HCT116 (cell line): Measurements from ENCODE around the gene ZNF618. TPM values are rescaled to one million over a fixed set of nuclear protein-coding genes. Genes with fewer than 3 reads are reported as not detected.

Experiments used
- ATAC-seq: fragments of 200-7000 bp; cut with Tn5 transposase; 2 replicates; pipeline ENCODE4 v1.9.1; 2020; ENCODE audit warnings: mild to moderate bottlenecking, moderate library complexity
- BruUV-seq: library from RNA; stranded (reverse); fragments of 400-500 nt; replicated peaks from 2 replicates; lab custom pipeline; 2021; lab: Mats Ljungman, UMichigan
- CTCF ChIA-PET: fragments of 300-600 bp; sonication (Branson Sonifier 250); formaldehyde crosslinking; loops from one replicate; lab custom pipeline; 2021; ENCODE audit warnings: antibody characterized with exemption; lab: Charles Lee
- POLR2A ChIA-PET: fragments of 300-600, 350-600 bp; sonication (Branson Sonifier 250); formaldehyde crosslinking; loops from one replicate; lab custom pipeline; 2021; ENCODE audit warnings: antibody characterized with exemption; lab: Charles Lee
- RAD21 ChIA-PET, 2 experiments: fragments of 300-600 bp; sonication (Branson Sonifier 250); formaldehyde crosslinking; loops; one replicate each; lab custom pipeline; 2023; ENCODE audit warnings: low total read pairs in 2 of 2; ENCODE audit not compliant: uncharacterized antibody in 2 of 2, unreplicated experiment in 2 of 2, low non-redundant PET in 1 of 2; lab: Charles Lee
- DNase-seq: peaks from one replicate; pipeline ENCODE4 v3.0.0-alpha.2; 2010; ENCODE audit warnings: low read depth, low spot score
- H2AFZ ChIP-seq: fragments of 200-600 bp; shearing (Covaris generic), sonication (generic); 2 replicates; pipeline ENCODE4 v1.6.1; 2017; ENCODE audit warnings: low read depth, mixed run types, mixed read lengths, antibody characterized with exemption, low read length; ENCODE audit not compliant: poor library complexity, severe bottlenecking
- H3K27ac ChIP-seq: 2 replicates; pipeline ENCODE4 v1.5.1; 2012; ENCODE audit warnings: low read depth, low read length
- H3K27me3 ChIP-seq: fragments of 200-600 bp; sonication (generic); 2 replicates; pipeline ENCODE4 v1.6.1; 2016; ENCODE audit warnings: mixed run types, low read length, mixed read lengths; ENCODE audit not compliant: insufficient read depth
- H3K36me3 ChIP-seq, 2 experiments: fragments of 200-500 bp in 1 of 2; fragments of 200-600 bp in 1 of 2; sonication (Bioruptor generic) in 1 of 2; sonication (generic) in 1 of 2; 2 replicates each; pipeline versions ENCODE4 v1.5.1 to v1.6.1; 2014 to 2016; ENCODE audit warnings: low read length in 2 of 2, inconsistent platforms in 1 of 2, mixed read lengths in 1 of 2, mixed run types in 1 of 2; ENCODE audit not compliant: insufficient read depth in 2 of 2, control insufficient read depth in 1 of 2
- H3K4me1 ChIP-seq, 2 experiments: fragments of 200-600 bp in 1 of 2; sonication (generic) in 1 of 2; 2 replicates each; pipeline versions ENCODE4 v1.5.1 to v1.6.1; 2012 to 2017; ENCODE audit warnings: low read length in 2 of 2, inconsistent platforms in 1 of 2, mild to moderate bottlenecking in 1 of 2, mixed read lengths in 1 of 2, mixed run types in 1 of 2, moderate library complexity in 1 of 2; ENCODE audit not compliant: insufficient read depth in 2 of 2, control insufficient read depth in 1 of 2
- H3K4me2 ChIP-seq: fragments of 200-600 bp; sonication (generic); 2 replicates; pipeline ENCODE4 v1.6.1; 2017; ENCODE audit warnings: mixed run types, low read length, mixed read lengths
- H3K4me3 ChIP-seq, 2 experiments: fragments of 200-600 bp in 1 of 2; sonication (generic) in 1 of 2; replicated peaks in 1 of 2; 2 replicates each; pipeline ENCODE4 v1.5.1; 2011 to 2016; ENCODE audit warnings: low read length in 2 of 2, control low read depth in 1 of 2, low read depth in 1 of 2, mild to moderate bottlenecking in 1 of 2, mixed read lengths in 1 of 2, mixed run types in 1 of 2
- H3K79me2 ChIP-seq: fragments of 200-600 bp; sonication (generic); 2 replicates; pipeline ENCODE4 v1.6.1; 2017; ENCODE audit warnings: mild to moderate bottlenecking, mixed run types, low read length, moderate library complexity, mixed read lengths; ENCODE audit not compliant: insufficient read depth
- H3K9ac ChIP-seq: fragments of 200-600 bp; sonication (generic); 2 replicates; pipeline ENCODE4 v1.6.1; 2016; ENCODE audit warnings: low read length, mixed read lengths
- H3K9me2 ChIP-seq: fragments of 200-600 bp; sonication (generic), shearing (Covaris generic); 2 replicates; pipeline ENCODE4 v1.6.1; 2017; ENCODE audit warnings: mixed run types, mild to moderate bottlenecking, moderate library complexity; ENCODE audit not compliant: insufficient read depth
- H3K9me3 ChIP-seq, 2 experiments: fragments of 200-500 bp in 1 of 2; fragments of 200-600 bp in 1 of 2; sonication (Bioruptor generic) in 1 of 2; sonication (generic) in 1 of 2; 2 replicates each; pipeline ENCODE4 v1.6.1; 2014 to 2017; ENCODE audit warnings: low read length in 2 of 2, mixed read lengths in 2 of 2, inconsistent platforms in 1 of 2, low read depth in 1 of 2, mild to moderate bottlenecking in 1 of 2, mixed run types in 1 of 2, moderate library complexity in 1 of 2; ENCODE audit not compliant: control insufficient read depth in 1 of 2, insufficient read depth in 1 of 2
- H4K20me1 ChIP-seq: fragments of 200-600 bp; sonication (generic), shearing (Covaris generic); 2 replicates; pipeline ENCODE4 v1.6.1; 2017; ENCODE audit warnings: mixed run types, mild to moderate bottlenecking, moderate library complexity; ENCODE audit not compliant: insufficient read depth
- ELF1 ChIP-seq: IDR thresholded peaks from 2 replicates; pipeline ENCODE4 v1.6.1; 2012; ENCODE audit warnings: low read depth, borderline replicate concordance
- FOSL1 ChIP-seq: IDR thresholded peaks from 2 replicates; pipeline ENCODE4 v1.6.1; 2012; ENCODE audit warnings: low read depth
- SIN3A ChIP-seq: IDR thresholded peaks from 2 replicates; pipeline ENCODE4 v1.6.1; 2012; ENCODE audit warnings: low read depth
- YY1 ChIP-seq: IDR thresholded peaks from 2 replicates; pipeline ENCODE4 v1.6.1; 2011; ENCODE audit warnings: low read length, low read depth, moderate library complexity, mild to moderate bottlenecking; ENCODE audit not compliant: insufficient replicate concordance; ENCODE audit errors: extremely low read depth
- ZNF274 ChIP-seq: fragments of 200-500 bp; sonication (Bioruptor generic); IDR thresholded peaks from 2 replicates; pipeline ENCODE4 v1.6.1; 2014; ENCODE audit warnings: mild to moderate bottlenecking, low read depth, low read length, inconsistent platforms
- intact Hi-C: fragments of 100-400 bp; cut with micrococcal nuclease; formaldehyde crosslinking; loops from 2 replicates; pipeline ENCODE4 v1.10.0; 2022
- total RNA-seq: library from RNA; stranded (reverse); gene quantifications from one replicate; pipeline ENCODE4 v1.2.1, GENCODE V29; 2021; ENCODE audit not compliant: unreplicated experiment
- TF ChIP-seq, protein P1 (sequence below): IDR thresholded peaks from 2 replicates; pipeline ENCODE4 v1.6.1; 2012
- TF ChIP-seq, protein P2 (sequence below): IDR thresholded peaks from 2 replicates; pipeline ENCODE4 v1.6.1; 2011; ENCODE audit warnings: mild to moderate bottlenecking, low read length, moderate library complexity; ENCODE audit not compliant: insufficient replicate concordance; ENCODE audit errors: extremely low read depth

The ZNF618 gene
- total RNA-seq, 1 experiment from 2014 or later: 13.5 TPM

DNA sequence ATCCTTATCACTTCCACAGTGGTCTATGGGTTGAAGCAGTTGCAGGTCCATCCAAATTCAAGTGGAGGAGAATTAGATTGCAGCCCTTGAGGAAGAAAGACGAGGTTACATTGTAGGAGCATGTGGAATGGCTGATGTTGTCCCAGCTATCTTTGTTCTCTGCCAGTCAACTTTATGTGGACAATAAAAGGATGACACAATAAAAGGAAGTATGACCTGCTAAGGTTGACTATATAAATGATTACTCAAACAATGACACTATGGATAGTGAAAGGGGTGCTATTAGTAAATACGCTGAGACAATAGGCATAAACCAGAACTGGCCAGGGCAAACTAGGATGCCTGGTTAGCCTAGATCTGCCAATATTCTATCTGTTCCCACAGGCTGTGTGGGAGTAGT, 12.8 kb upstream of the ZNF618 start:
- ATAC-seq: no peak
- RAD21 ChIA-PET: no interaction called here
- intact Hi-C loops: no loop called here
- Histone ChIP-seq H3K9me3 (no peaks in the 10 kb centered on the region), H3K9me2 (no peaks in the 10 kb centered on the region; the same call in 1 of the 2 replicates), H2AFZ (no peak overlapping the region), H3K27me3 (no peaks in the 10 kb centered on the region), H3K4me1 (no peaks in the 10 kb centered on the region), H3K9ac (no peak overlapping the region), H3K4me2 (no peak overlapping the region), H4K20me1 (no peaks in the 10 kb centered on the region), H3K36me3 (no peaks in the 10 kb centered on the region)
- CTCF ChIA-PET: no interaction called here
- no TSS peak for BruUV-seq
- TF ChIP-seq YY1 (no peak), ZNF274 (no peak), ELF1 (no peak)
- TF ChIP-seq, protein P1, sequence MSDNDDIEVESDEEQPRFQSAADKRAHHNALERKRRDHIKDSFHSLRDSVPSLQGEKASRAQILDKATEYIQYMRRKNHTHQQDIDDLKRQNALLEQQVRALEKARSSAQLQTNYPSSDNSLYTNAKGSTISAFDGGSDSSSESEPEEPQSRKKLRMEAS: no peak
- TF ChIP-seq, all 23 proteins: peak for 0
- no peak overlapping the region for H3K27ac ChIP-seq
- H3K4me3 ChIP-seq: no peak overlapping the region
- DNase-seq: no peak
- POLR2A ChIA-PET: no interaction called here
- no peaks in the 10 kb centered on the region for H3K79me2 ChIP-seq

- DNase-seq (no peak), ATAC-seq (no peak)
- Histone ChIP-seq H2AFZ (no peak overlapping the region), H3K4me1 (no peaks in the 10 kb centered on the region), H3K4me3 (no peak overlapping the region), H3K4me2 (no peak overlapping the region), H3K36me3 (no peaks in the 10 kb centered on the region), H3K9ac (no peak overlapping the region), H3K9me2 (no peaks in the 10 kb centered on the region), H3K27me3 (no peaks in the 10 kb centered on the region), H3K9me3 (no peaks in the 10 kb centered on the region), H3K79me2 (no peaks in the 10 kb centered on the region), H3K27ac (no peak overlapping the region), H4K20me1 (no peaks in the 10 kb centered on the region)
- ChIA-PET RAD21 (no interaction called here), CTCF (no interaction called here), POLR2A (no interaction called here)
- BruUV-seq: no TSS peak
- no peak for TF ChIP-seq FOSL1
- no peak for TF ChIP-seq SIN3A
- TF ChIP-seq, protein P2, sequence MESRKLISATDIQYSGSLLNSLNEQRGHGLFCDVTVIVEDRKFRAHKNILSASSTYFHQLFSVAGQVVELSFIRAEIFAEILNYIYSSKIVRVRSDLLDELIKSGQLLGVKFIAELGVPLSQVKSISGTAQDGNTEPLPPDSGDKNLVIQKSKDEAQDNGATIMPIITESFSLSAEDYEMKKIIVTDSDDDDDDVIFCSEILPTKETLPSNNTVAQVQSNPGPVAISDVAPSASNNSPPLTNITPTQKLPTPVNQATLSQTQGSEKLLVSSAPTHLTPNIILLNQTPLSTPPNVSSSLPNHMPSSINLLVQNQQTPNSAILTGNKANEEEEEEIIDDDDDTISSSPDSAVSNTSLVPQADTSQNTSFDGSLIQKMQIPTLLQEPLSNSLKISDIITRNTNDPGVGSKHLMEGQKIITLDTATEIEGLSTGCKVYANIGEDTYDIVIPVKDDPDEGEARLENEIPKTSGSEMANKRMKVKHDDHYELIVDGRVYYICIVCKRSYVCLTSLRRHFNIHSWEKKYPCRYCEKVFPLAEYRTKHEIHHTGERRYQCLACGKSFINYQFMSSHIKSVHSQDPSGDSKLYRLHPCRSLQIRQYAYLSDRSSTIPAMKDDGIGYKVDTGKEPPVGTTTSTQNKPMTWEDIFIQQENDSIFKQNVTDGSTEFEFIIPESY: no peak
- no peak for TF ChIP-seq ELF1
- intact Hi-C loops: no loop called here
These were observed 7.6 kb upstream of the ZNF618 start for GRCh38 chr9:113868501-113868900.
